MM.1S (cell line): ENCODE measurements around the gene SLC49A4.

Source experiments
- DNase-seq: peaks from one replicate; pipeline ENCODE4 v3.0.0-alpha.2; 2015
- H2AFZ ChIP-seq: fragments of 300-600 bp; sonication (generic); 2 replicates; pipeline ENCODE4 v1.6.0; 2016; ENCODE audit warnings: antibody characterized with exemption, low read length
- H3F3A ChIP-seq: fragments of 300-600 bp; sonication (generic); 2 replicates; pipeline ENCODE4 v1.6.1; 2016; ENCODE audit warnings: mild to moderate bottlenecking, antibody characterized with exemption, low read length, moderate library complexity, mixed read lengths; ENCODE audit not compliant: insufficient read depth
- H3K27ac ChIP-seq: fragments of 300-600 bp; sonication (generic); 2 replicates; pipeline ENCODE4 v1.5.1; 2016; ENCODE audit warnings: mild to moderate bottlenecking, low read length
- H3K27me3 ChIP-seq: fragments of 300-600 bp; sonication (generic); replicated peaks from 2 replicates; pipeline ENCODE4 v1.6.0; 2016; ENCODE audit warnings: low read length; ENCODE audit not compliant: insufficient read depth
- H3K36me3 ChIP-seq: fragments of 300-600 bp; sonication (generic); replicated peaks from 2 replicates; pipeline ENCODE4 v1.6.1; 2016; ENCODE audit warnings: mild to moderate bottlenecking, low read length, mixed read lengths; ENCODE audit not compliant: insufficient read depth
- H3K4me1 ChIP-seq: fragments of 300-600 bp; sonication (generic); 2 replicates; pipeline ENCODE4 v1.6.1; 2016; ENCODE audit warnings: low read length, mixed read lengths
- H3K4me2 ChIP-seq: fragments of 300-600 bp; sonication (generic); 2 replicates; pipeline ENCODE4 v1.6.0; 2016; ENCODE audit warnings: low read depth, low read length
- H3K4me3 ChIP-seq: fragments of 300-600 bp; sonication (generic); 2 replicates; pipeline ENCODE4 v1.5.1; 2016; ENCODE audit warnings: low read length, mixed read lengths
- H3K79me2 ChIP-seq: fragments of 300-600 bp; sonication (generic); 2 replicates; pipeline ENCODE4 v1.6.1; 2016; ENCODE audit warnings: mixed run types, low read length, mixed read lengths
- H3K9ac ChIP-seq: fragments of 300-600 bp; sonication (generic); 2 replicates; pipeline ENCODE4 v1.6.1; 2016; ENCODE audit warnings: low read length, mixed read lengths
- H3K9me2 ChIP-seq: fragments of 300-600 bp; sonication (generic); replicated peaks from 2 replicates; pipeline ENCODE4 v1.6.1; 2016; ENCODE audit warnings: mild to moderate bottlenecking, low read length, mixed read lengths; ENCODE audit not compliant: insufficient read depth
- H3K9me3 ChIP-seq: fragments of 300-600 bp; sonication (generic); replicated peaks from 2 replicates; pipeline ENCODE4 v1.6.1; 2016; ENCODE audit warnings: mild to moderate bottlenecking, low read length, mixed read lengths; ENCODE audit not compliant: insufficient read depth
- H4K20me1 ChIP-seq: fragments of 300-600 bp; sonication (generic); 2 replicates; pipeline ENCODE4 v1.6.1; 2016; ENCODE audit warnings: mild to moderate bottlenecking, low read length, moderate library complexity, mixed read lengths; ENCODE audit not compliant: insufficient read depth
- CTCF ChIP-seq: fragments of 300-600 bp; sonication (generic); IDR thresholded peaks from 2 replicates; pipeline ENCODE4 v1.5.1; 2016; ENCODE audit warnings: antibody characterized with exemption, low read length, mixed read lengths
- EZH2 ChIP-seq: fragments of 300-600 bp; sonication (generic); optimal IDR thresholded peaks from 2 replicates; pipeline ENCODE3; 2017; ENCODE audit warnings: low read depth, mild to moderate bottlenecking, antibody characterized with exemption, low read length, mixed read lengths
- EZH2phosphoT487 ChIP-seq: fragments of 300-600 bp; sonication (generic); IDR thresholded peaks from 2 replicates; pipeline ENCODE4 v1.6.1; 2018; ENCODE audit warnings: antibody characterized with exemption, low read length

SLC49A4 gene

DNA sequence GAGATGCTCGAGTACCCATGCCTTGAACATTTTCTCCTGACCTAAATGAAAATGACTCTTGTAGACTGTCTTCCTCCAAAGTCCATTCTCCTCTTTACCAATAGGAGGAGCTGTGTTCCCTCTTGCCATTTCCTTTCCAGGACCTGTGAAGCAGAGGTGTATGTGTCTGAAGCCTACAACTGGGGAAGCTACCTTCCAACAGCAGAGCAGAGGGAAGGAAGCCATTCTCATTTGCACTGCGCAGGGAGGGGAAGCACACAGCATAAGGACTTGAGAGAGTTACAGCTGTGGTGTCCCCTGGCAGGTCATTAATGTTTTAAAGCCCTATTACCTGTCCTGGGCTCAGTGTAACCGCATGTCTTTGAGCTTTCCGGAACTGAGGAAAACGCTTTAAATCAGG lies 39.9 kb upstream of the SLC49A4 start:
- no peaks in the 10 kb centered on the region for H3K9me2 ChIP-seq
- H3F3A ChIP-seq: no peaks in the 10 kb centered on the region
- no peak for TF ChIP-seq EZH2
- peak; percentile 94 for TF ChIP-seq CTCF
- peaks cover 11% of the 10 kb centered on the region; the same call in 1 of the 2 replicates for H3K4me1 ChIP-seq
- H4K20me1 ChIP-seq: no peaks in the 10 kb centered on the region
- no peak overlapping the region for H3K4me3 ChIP-seq
- no peaks in the 10 kb centered on the region for H3K36me3 ChIP-seq
- H3K9ac ChIP-seq: no peak overlapping the region
- no peaks in the 10 kb centered on the region for H3K9me3 ChIP-seq
- H3K79me2 ChIP-seq: no peaks in the 10 kb centered on the region
- no peak overlapping the region for H2AFZ ChIP-seq
- H3K27ac ChIP-seq: no peak overlapping the region
- H3K27me3 ChIP-seq: no peaks in the 10 kb centered on the region
- peak; percentile 59 for DNase-seq
- no peak overlapping the region for H3K4me2 ChIP-seq

DNA sequence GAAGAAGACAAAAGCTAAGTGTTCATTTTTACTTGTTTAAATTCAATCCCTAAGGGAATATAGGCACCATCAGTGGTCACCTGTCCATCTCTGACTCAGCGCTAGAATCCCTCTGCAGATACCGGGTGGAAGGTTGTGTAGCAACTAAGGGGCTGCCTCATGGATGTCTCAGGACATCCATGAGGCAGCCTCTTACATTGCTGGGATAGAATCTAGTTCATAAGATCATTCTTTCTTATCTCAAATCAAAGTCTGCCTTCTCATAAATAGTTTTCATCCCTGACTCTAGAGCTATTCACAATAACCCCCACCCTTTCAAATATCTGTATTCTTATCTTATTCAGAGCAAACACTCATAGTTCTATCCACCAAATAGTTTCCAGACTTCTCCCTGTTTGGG lies 39.4 kb upstream of the SLC49A4 start:
- Histone ChIP-seq H2AFZ (no peak overlapping the region), H4K20me1 (no peaks in the 10 kb centered on the region), H3K9ac (no peak overlapping the region), H3K4me2 (no peak overlapping the region), H3K79me2 (no peaks in the 10 kb centered on the region), H3K9me2 (no peaks in the 10 kb centered on the region), H3K9me3 (no peaks in the 10 kb centered on the region), H3K4me3 (no peak overlapping the region), H3K4me1 (peaks cover 15% of the 10 kb centered on the region; the same call in 1 of the 2 replicates), H3F3A (no peaks in the 10 kb centered on the region), H3K27ac (no peak overlapping the region), H3K36me3 (no peaks in the 10 kb centered on the region), H3K27me3 (no peaks in the 10 kb centered on the region)
- no peak for DNase-seq
- TF ChIP-seq EZH2 (no peak), CTCF (no peak)

- Histone ChIP-seq H3K79me2 (no peaks in the 10 kb centered on the region), H3K27ac (peak overlapping the region; percentile 62; the same call in 1 of the 2 replicates), H3K27me3 (no peaks in the 10 kb centered on the region), H3K9ac (no peak overlapping the region), H3K9me2 (no peaks in the 10 kb centered on the region), H3K4me3 (no peak overlapping the region), H3K4me1 (peaks cover 15% of the 10 kb centered on the region; the same call in 1 of the 2 replicates), H3K36me3 (no peaks in the 10 kb centered on the region), H4K20me1 (no peaks in the 10 kb centered on the region), H3F3A (no peaks in the 10 kb centered on the region), H3K9me3 (no peaks in the 10 kb centered on the region), H3K4me2 (peak overlapping the region; percentile 26; the same call in 1 of the 2 replicates), H2AFZ (peak overlapping the region; percentile 16; the same call in 1 of the 2 replicates)
- TF ChIP-seq EZH2phosphoT487 (no peak), EZH2 (no peak), CTCF (no peak)
- DNase-seq: peak; percentile 70
Observed at GRCh38 chr3:122758877-122759560, 35.9 kb upstream of the SLC49A4 start.
